NCI-H187 (cell line): ENCODE data around the gene CNTN4.
"Not testable (repeated sequence)": the region's sequence is repeated elsewhere in the genome, so short reads cannot be mapped to it uniquely, and the experiment has no call there.

Source experiments
- DNase-seq, 2 experiments: peaks; one replicate each; lab custom pipeline; 2025; lab: John Stamatoyannopoulos, UW

The CNTN4 gene

DNA sequence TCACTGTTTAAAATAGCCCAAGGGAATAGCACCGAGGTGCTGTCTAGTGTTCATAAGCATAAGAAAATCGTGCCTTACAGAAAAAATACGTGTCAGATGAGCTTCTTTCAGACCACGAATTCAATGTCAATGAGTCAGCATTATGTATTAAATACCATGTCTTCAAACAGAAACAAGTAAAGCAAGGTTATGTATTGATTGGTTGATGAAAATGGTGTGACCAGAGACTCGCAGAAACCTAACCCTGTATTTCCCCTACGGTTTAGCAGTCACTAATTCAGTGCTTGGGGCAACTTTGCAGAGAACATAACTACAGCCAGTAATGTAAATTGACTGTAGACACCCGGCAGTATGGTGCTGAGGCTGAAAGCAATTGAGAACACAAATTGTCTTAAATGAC is 703.8 kb downstream of the CNTN4 start:
- no peak for DNase-seq

DNA sequence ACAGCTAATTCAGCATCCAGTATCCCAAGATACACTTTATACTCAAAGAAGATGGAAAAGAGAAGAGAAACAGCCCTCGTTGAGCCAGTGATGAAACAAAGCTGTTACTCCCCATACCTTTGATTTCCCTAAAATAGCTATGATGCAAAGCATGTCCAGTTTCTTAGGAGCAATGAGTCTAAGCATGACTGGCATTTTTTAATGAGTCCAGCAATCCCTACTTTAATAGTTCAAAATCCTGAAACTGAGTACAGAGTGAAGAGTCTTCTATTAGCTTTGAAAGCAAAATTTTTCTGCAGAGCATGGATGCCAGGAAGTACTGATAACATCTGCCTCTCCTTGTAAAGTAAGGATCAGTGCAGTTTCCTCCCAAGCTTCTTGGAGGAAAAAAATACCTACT is 708.8 kb downstream of the CNTN4 start:
- no peak for DNase-seq

DNA sequence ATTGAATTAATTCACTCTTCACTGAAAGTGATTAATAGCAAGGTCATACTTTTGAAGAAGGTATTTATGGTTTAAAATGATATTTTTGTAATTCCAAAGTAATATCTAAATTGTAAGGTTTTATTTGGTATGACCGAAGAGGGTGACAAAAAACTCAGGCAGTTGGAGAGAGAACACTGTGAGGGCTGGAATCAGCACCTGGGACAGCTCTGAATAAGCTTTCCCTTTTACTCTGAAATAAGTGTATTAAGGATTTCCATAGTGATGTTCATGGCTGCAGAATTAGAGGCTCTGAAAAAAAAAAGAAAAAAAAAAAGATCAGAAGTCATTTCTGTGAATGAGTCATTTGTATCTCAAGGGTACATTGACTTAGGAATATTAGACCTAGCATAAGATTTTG is 712.1 kb downstream of the CNTN4 start:
- DNase-seq, result no peak

DNA sequence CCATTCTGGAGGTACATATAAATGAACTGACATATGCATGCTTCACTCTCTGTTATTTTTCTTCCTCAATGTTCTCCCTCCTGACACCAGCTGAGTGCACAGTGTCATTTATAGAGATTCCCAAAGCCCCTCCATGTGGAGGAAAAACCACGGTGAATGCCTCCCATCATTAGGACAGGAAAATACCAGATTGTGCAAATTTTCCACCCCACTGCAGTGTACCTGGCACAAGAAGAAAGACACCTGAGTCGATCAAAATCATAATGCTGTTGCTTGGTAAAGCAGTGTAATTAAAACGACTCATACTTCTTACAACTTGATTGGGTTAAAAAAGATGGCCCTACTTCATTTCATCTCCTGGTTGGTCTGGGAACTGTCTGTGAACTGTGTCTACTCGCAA is 720.9 kb downstream of the CNTN4 start:
- DNase-seq, result no peak

DNA sequence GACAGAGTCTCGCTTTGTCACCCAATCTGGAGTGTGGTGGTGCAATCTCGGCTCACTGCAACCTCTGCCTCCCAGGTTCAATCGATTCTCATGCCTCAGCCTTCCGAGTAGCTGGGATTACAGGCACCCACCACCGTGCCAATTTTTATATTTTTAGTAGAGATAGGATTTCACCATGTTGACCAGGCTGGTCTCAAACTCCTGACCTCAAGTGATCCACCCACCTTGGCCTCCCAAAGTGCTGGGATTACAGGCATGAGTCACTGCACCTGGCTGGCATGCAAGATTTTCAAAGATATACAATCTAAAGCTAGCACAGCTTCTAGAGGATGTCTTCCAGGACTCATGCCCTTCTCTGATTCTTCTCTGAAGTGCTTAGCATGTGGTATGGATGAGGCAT is 722.3 kb downstream of the CNTN4 start:
- DNase-seq, result not testable (repeated sequence)

DNA sequence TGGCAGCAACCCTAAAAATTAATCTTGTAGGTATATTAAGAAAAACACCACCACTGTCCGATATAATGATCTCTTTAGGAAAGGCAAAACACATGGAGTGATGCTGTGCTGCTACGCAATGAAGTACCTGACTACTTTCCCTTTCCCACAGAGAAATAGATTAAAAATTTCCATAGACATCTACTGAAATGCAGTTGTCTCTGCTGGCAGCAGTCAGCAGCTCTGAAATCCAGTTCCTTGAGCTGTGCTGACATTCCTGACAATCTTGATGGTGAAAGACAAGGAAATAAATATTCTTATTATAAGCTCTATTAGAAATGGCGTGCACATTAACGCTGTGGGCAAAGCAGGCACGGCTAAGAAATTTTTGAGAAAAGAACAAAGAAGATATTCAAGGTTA is 723.9 kb downstream of the CNTN4 start:
- DNase-seq, result no peak

DNA sequence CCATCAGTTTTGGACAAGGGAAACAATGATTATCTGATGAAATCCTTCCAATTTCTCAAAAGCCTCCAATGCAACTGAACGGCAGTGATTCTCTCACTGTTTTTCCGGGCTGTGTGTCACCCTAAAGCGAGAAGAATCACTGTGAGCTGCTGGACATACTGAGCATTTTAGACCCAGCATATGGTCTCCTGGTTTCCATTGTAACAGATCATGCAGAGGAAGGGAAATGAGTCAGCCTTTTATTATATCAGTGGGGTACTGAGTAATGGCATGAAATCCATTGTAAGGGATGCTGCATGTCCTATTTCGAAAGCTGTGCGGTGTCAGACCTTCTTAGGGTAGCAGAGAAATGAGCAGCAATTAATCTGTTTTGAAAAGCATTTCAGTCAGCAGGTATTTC is 724.4 kb downstream of the CNTN4 start:
- DNase-seq, result no peak

DNA sequence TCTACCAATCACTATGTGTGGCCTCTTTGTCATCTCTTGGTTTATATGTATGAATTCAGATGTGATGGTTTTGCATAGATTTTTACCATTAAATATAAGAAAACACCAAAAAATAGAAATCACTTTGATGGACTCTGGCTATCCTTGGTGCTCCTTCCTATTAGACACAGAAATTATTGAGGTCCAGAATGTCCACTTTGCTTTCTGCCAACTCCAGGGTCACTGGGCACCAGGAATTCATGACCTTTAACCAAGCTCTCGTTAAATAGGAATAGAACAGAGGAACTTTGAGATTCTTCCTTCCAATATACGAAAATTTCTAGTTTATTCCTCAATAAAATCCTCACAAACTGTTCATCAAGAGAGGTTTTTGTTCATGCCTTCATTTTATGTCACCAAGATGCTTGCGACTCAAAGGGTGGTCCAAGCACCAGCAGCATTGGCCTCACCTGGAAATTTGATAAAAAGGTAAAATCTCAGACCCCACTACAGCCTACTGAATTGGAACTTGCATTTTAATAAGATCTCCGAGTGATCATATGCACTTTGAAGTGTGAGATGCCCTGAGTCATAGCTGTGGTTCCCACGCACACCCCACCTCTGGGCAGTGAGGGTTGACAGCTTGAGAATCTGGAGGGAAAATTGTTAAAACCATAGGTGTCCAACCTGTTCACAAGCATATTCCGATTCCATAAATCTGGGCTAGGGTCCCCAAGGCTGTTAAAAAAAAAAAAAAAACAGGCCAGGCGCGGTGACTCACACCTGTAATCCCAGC is 725.0 kb downstream of the CNTN4 start:
- no peak for DNase-seq

DNA sequence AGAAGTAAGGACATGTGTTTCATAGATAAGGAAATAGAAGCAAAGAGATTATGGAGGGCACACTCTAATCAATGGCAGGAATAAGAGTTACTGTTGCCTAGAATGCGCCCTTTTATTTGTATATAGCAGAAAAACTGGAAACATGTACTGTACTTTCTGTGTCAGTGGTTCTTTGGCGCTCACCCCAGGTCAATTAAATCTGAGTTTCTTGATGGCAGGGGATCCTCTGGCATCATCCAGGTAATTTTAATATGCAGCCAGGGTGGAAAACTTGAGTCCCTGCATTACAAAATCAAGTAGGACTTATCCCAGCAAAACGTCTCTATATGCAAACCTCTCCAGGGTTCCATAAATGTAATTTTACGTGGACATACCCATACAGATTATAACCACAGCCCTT is 727.4 kb downstream of the CNTN4 start:
- no peak for DNase-seq

DNA sequence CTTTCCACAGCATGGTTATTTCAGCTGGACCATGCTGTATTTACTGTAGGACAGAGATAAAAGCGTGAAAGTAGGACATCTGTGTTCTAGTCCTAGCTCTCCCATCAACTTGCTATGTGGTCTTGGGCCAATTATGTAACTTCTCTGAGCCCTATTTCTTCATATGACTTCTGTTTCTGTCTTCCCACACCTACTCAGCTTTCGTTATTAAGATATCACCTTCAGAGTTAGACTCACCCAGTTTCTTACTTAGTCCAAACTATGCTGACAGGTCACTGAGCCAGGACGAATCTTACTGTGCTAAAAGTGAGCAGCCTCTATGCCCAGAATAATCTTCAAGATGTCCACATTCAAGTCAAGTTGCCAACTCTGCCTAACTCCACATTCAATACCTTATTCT is 727.8 kb downstream of the CNTN4 start:
- no peak for DNase-seq

DNA sequence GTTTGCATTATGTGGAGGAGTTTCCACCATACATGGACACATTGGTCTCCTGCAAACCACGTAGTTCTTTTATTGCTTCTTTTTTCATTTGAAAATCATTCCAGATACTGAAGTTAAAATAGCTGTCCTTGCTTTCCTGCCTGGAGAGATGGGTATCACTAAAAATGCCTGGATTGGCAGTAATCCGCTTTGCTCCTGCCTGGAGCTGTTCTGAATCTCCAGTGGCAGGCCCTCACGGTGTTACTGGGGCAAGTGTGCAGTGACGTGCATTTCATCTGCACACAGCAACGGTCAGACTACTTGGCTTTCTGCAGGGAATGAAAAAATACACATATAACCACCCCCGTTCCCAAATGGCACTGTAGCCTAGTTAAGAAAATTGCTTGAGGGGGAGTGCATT is 738.6 kb downstream of the CNTN4 start:
- no peak for DNase-seq

DNA sequence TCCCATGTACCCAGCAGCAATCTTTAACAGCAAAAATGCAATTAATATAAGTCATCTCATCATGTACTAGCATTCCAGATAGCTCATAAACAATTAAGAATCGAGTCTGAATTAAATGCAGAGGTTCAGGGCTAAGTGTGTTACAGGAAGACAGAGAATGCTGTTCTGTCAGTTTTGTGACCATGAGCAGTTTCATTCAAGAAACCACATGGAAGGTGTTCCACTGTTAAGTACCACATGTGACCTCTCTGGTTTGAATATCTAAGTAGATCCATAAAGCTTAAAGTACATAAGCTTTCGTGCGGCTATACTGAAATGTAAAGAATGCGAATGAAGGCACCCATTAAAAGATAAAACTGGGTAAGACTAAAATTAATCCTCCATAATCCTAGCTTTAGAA is 739.2 kb downstream of the CNTN4 start:
- no peak for DNase-seq

DNA sequence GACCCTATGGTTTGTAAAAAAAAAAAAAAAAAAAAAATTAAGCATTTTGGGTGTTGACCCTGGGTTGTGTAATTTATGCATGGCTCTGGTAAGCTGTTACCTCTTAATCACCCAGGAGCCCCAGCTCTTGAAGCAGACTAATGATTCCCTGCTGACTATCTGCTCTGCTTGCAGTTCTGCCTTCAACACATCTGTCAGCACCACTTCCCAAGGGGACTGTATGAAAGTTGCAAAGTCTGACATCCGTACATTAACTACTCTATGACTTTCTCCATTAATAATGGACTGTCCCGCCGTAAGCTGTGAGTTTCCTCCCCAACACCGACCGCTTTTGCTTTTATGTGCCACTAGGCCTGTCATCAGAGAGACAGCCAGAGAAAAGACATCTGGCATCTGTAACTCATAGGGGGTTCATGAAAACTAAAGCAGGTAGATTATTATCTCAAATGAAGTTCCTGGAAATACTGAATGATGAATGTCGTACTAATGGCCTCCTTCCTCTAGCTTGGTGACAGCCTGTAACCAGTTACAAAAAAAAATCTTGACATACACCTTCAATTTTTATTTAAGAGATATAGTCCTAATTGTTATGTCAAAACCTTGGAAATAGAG is 740.0 kb downstream of the CNTN4 start:
- DNase-seq, result no peak

DNA sequence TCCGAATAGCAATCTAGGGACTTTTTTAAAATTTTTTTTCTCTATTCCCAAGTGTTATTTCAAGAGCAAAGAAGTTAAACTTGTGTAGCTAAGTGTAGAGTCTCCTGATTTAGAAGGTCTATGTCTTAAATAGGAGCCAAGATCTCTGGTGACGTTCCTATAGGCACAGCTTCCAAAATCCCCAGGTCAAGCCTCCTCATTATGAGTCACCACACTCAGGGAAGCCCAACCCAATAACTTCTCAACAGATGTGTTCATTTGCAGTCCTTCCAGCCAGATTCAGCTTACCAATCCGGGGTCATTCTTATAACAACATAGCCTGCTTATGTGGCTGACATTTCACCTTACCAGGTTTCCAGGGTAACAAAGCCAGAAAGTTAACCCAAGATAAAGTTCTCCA is 741.2 kb downstream of the CNTN4 start:
- DNase-seq, result no peak

DNA sequence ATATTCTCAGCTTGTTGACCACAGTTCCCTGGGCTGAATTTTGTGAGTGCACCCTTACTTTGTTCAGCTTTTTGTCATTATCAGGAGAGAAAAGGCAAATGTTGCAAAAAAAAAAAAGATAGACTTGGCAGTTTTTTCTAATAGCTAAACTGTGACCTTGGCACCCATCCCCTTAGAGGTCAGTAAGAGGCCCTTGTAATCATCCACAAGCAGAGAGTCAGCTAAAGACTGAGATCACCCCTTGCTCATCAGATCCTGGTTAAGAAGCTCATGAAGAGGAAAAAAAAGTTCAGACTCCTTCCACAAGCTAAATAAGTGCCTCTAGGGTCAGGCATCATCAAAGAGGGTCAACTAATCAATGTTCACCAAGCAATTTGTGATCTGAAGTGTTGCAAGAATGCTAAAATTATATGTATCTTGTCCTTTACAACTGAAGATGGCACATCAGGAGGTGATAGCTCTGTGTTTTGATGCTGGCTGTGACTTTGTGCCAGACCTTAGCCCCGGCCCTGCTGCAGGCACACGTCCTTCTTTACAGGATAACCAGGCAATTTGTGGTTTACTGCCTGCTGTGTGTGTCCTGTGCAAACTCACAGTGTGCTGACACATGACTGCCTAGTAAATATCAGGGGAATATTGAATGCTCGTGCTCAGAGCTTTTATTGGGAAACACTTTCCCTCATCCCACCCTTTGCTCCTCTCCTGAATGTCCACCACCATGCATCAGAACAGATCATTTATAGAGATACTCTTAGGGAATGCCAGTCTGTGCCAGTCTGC is 748.6 kb downstream of the CNTN4 start:
- DNase-seq, result no peak

DNA sequence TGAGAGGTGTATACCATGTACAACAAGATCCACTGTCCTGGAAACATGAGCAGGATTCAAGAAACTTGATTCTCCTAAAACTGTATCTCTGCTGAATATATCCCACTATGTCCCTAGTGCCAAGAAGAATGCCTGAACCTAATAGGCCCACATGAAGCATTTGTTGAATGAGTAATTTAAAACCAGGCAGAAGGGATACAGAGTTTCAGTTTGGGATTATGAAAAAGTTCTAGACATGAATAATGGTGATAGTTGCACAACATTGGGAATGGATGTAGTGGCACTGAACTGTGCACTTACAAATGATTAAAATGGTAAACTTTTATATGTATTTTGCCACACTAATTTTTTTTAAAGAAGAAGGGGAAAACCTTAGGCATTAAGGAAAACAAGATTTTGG is 750.4 kb downstream of the CNTN4 start:
- DNase-seq, result no peak

DNA sequence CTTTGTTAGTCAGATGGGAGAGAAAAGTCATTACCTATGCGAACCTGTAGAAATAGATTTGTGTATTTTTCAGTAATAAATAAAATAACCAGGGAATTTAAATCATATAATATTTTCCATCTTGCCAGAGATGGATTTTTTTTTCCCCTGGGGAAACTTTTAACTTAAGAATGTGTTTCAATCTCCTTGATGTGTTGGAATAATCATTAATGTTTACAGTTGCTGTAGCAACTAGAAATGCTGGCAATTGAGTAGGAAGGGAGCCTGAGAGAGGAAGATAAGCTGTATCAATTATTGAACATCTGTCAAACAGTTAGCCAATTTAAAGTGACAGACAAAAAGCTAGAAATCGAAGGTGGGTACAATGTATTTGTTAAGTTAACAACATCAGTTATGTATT is 752.0 kb downstream of the CNTN4 start:
- DNase-seq, result no peak

DNA sequence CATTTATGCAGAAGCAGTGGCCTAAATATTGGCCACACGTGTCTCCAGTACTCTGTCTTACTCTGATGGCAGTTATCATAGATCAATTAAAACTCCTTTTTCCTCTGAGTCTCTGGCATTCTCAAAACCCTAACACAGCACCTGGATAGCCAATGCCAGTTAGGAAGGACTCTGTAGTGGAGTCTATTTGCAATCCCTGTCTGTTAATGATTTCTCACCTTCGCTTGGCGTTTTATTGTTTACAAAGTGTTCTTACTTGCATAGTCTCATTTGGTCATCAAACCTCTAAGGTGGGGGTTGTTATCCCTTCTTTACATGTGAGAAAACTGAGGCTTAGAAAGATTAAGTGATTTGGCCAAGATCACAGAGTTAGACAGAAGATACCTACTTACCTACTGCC is 752.7 kb downstream of the CNTN4 start:
- no peak for DNase-seq

DNA sequence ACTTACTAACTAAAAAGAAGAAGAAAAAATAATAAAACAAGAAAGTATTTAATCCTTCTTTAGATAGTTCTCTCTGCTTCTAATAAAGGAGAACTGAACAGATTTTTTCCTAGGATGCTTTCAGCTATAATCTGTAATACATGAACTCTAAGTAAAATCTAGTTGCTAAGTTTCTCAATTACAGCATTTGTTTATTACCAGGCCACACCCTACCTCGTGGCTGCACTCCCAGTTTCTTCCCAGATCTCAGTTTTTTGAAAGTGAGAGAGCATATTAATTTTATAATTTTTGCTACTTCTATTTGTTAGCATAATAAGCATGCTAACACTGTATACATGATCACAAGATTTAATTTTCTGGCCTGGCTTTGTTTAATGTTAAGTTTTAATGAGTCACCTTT is 753.2 kb downstream of the CNTN4 start:
- no peak for DNase-seq

DNA sequence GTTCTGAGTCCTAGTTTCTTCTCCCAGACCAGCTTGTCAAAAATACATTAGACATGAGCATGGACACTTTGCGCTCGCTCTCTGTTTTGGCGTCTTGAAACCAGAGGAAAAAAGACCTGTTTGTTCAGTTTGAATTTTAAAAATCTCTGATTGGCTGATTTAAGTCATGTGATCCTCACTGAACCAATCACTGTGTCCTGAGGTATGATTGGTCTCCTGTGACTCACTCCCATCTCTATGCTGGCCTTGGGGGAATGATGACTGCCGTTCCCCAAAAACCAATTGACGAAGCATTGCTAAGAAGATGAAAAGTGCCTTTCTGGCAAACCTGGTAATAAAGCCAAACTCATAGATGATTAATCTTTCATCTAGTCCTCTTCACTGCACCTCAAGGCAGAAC is 755.0 kb downstream of the CNTN4 start:
- DNase-seq, result no peak

DNA sequence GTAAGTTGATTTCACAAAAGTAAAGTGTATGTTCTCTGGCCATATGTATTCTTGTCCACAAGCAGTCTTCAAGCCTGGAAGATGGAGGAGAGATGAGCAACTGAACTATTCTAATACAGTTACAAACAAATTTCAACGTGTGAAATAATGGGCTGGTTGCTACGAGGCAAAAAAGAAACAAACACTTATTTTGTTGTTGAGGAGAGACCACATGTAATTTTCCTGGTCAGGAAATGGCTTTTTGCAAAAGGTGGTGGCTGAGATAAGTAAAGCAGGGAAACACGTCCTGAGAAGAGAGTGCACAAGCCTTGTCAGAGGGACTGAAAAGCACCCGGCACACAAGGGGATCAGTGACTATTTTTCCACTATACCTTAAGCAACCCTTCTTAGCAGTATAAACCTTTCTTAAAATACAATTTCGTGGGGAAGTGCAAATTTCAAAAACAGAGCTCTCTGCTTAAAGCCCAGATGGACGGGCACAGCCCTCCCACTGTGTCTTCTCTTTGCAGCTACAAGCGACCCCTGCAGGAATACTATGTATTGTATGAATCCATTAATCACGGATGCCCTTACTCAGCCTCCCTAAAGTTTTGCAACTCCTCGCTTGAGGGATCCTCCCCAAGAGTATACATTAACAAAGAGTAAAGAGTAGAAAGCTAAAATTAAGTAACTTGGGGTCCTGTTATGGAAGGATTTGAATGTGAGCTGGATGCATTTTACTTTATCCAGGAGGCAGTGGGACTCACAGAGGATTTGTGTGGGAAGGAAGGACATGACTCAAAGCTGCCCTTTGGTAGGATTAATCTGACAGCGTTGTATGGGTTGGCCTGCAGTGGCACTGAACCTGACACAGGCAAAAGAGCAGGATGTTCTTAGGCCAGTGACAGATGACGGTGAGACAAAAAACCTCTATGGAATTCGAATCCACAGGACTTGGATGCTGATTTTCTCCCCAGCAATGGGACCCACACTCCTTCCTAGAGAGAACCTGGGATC is 757.8 kb downstream of the CNTN4 start:
- DNase-seq, result no peak

DNA sequence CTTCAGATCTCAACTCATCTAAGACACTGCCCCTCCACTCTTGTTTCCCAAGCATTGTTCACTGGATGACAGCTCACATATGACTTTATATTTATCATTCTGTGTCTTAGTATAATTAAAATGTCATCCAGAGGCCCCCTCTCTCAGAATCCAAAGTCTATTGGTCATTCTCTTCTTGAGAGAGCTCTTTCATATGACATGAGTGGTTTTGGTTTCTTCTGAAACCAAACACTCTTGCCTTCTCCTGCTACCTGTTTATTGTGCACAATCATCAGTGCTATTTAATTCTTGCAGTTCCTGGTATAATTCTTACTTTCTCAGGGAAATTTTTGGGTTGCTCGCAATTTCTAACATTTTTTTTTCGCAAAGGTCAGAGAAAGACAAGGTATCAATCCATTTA is 762.0 kb downstream of the CNTN4 start:
- DNase-seq, result no peak
